ENCODE measurements around the gene PPP5C.

The PPP5C gene

GRCh38 chr19:46337487-46337886 lies 9.4 kb upstream of the PPP5C start:
- DNase-seq: no peak

- no peak for DNase-seq
These were observed 7.4 kb upstream of the PPP5C start for GRCh38 chr19:46339446-46339845.

- DNase-seq: no peak
These were observed 6.7 kb upstream of the PPP5C start for GRCh38 chr19:46340051-46340659.

- no peak for DNase-seq
These were observed 5.0 kb upstream of the PPP5C start for GRCh38 chr19:46341937-46342336.

- DNase-seq: no peak
These were observed 2.5 kb upstream of the PPP5C start for GRCh38 chr19:46344363-46344762.

GRCh38 chr19:46345157-46345556 lies 1.7 kb upstream of the PPP5C start:
- no peak for DNase-seq

- no peak for DNase-seq
These were observed 641 bp downstream of the PPP5C start for GRCh38 chr19:46347572-46347883.

GRCh38 chr19:46347985-46348384 lies 1.1 kb downstream of the PPP5C start:
- DNase-seq: no peak

GRCh38 chr19:46349311-46349993 lies 2.6 kb downstream of the PPP5C start:
- no peak for DNase-seq

- DNase-seq: no peak
These were observed 3.3 kb downstream of the PPP5C start for GRCh38 chr19:46350029-46350757.

- DNase-seq: peak; percentile 43
These were observed 3.9 kb downstream of the PPP5C start for GRCh38 chr19:46350758-46351159.

- DNase-seq: peak; percentile 41
These were observed 4.6 kb downstream of the PPP5C start for GRCh38 chr19:46351241-46352041.

GRCh38 chr19:46353730-46354528 lies 7.0 kb downstream of the PPP5C start:
- DNase-seq: no peak

- no peak for DNase-seq
These were observed 8.6 kb downstream of the PPP5C start for GRCh38 chr19:46355234-46356148.

GRCh38 chr19:46356149-46357055 lies 9.5 kb downstream of the PPP5C start:
- no peak for DNase-seq

GRCh38 chr19:46357846-46358583 lies 11.1 kb downstream of the PPP5C start:
- DNase-seq: no peak

GRCh38 chr19:46361915-46362314 lies 15.0 kb downstream of the PPP5C start:
- DNase-seq: peak; percentile 42

- no peak for DNase-seq
These were observed 17.5 kb downstream of the PPP5C start for GRCh38 chr19:46364359-46364758.

GRCh38 chr19:46365561-46365960 lies 18.7 kb downstream of the PPP5C start:
- DNase-seq: no peak
